Parathyroid adenoma (tissue), 2 donors: Measurements from ENCODE around the gene NVL.

Experiments used
- H2AFZ ChIP-seq: fragments of 300-600 bp; sonication (generic); one replicate; pipeline ENCODE4 v1.7.0; 2017; ENCODE audit warnings: antibody characterized with exemption, mild to moderate bottlenecking
- H3K27ac ChIP-seq: fragments of 300-600 bp; sonication (generic); one replicate; pipeline ENCODE4 v1.7.0; 2017
- H3K27me3 ChIP-seq: fragments of 300-600 bp; sonication (generic); one replicate; pipeline ENCODE4 v1.7.0; 2017; ENCODE audit warnings: low read length; ENCODE audit not compliant: control insufficient read depth, insufficient read depth
- H3K36me3 ChIP-seq: fragments of 300-600 bp; sonication (generic); one replicate; pipeline ENCODE4 v1.7.0; 2017; ENCODE audit warnings: low read length; ENCODE audit not compliant: control insufficient read depth, insufficient read depth
- H3K4me1 ChIP-seq: fragments of 300-600 bp; sonication (generic); one replicate; pipeline ENCODE4 v1.7.0; 2017; ENCODE audit warnings: control low read depth
- H3K4me2 ChIP-seq: fragments of 300-600 bp; sonication (generic); one replicate; pipeline ENCODE4 v1.7.0; 2017; ENCODE audit warnings: low read length
- H3K4me3 ChIP-seq: fragments of 300-600 bp; sonication (generic); one replicate; pipeline ENCODE4 v1.7.0; 2017; ENCODE audit warnings: low read depth, low read length
- H3K79me2 ChIP-seq: fragments of 300-600 bp; sonication (generic); one replicate; pipeline ENCODE4 v1.7.0; 2017; ENCODE audit warnings: control low read depth
- H3K9ac ChIP-seq: fragments of 300-600 bp; sonication (generic); one replicate; pipeline ENCODE4 v1.7.0; 2017; ENCODE audit warnings: mild to moderate bottlenecking
- H3K9me3 ChIP-seq: fragments of 300-600 bp; sonication (generic); one replicate; pipeline ENCODE4 v1.7.0; 2017; ENCODE audit warnings: low read length; ENCODE audit not compliant: control insufficient read depth
- CTCF ChIP-seq: fragments of 300-600 bp; sonication (generic); IDR thresholded peaks from one replicate; pipeline ENCODE4 v1.7.0; 2017; ENCODE audit warnings: antibody characterized with exemption, mild to moderate bottlenecking
- donor health status: primary hyperparathyroidism.

Gene NVL

GRCh38 chr1:224219612-224220059 lies 110.3 kb downstream of the NVL start:
- no peak overlapping the region for H3K27ac ChIP-seq
- H3K9ac ChIP-seq: no peak overlapping the region
- no peak overlapping the region for H2AFZ ChIP-seq
- TF ChIP-seq CTCF: no peak
- no peak overlapping the region for H3K4me2 ChIP-seq
- no peak overlapping the region for H3K4me3 ChIP-seq
- no peaks in the 10 kb centered on the region for H3K36me3 ChIP-seq
- no peaks in the 10 kb centered on the region for H3K9me3 ChIP-seq
- no peaks in the 10 kb centered on the region for H3K4me1 ChIP-seq
- H3K27me3 ChIP-seq: no peaks in the 10 kb centered on the region
- no peaks in the 10 kb centered on the region for H3K79me2 ChIP-seq

- Histone ChIP-seq H3K27me3 (no peaks in the 10 kb centered on the region), H3K27ac (no peak overlapping the region), H3K79me2 (no peaks in the 10 kb centered on the region), H3K9ac (no peak overlapping the region), H3K36me3 (no peaks in the 10 kb centered on the region), H3K4me1 (no peaks in the 10 kb centered on the region), H3K4me2 (no peak overlapping the region), H3K9me3 (no peaks in the 10 kb centered on the region), H2AFZ (peak overlapping the region; percentile 42), H3K4me3 (no peak overlapping the region)
- TF ChIP-seq CTCF: no peak
Observed at GRCh38 chr1:224219011-224219611, 110.9 kb downstream of the NVL start.

- Histone ChIP-seq H3K27ac (no peak overlapping the region), H3K9me3 (no peaks in the 10 kb centered on the region), H3K27me3 (no peaks in the 10 kb centered on the region), H3K4me1 (no peaks in the 10 kb centered on the region), H3K79me2 (no peaks in the 10 kb centered on the region), H3K4me2 (no peak overlapping the region), H3K36me3 (no peaks in the 10 kb centered on the region), H2AFZ (no peak overlapping the region), H3K4me3 (no peak overlapping the region), H3K9ac (no peak overlapping the region)
- TF ChIP-seq CTCF: no peak
Observed at GRCh38 chr1:224217655-224218623, 112.0 kb downstream of the NVL start.

- Histone ChIP-seq H3K36me3 (no peaks in the 10 kb centered on the region), H2AFZ (no peak overlapping the region), H3K4me2 (no peak overlapping the region), H3K27ac (no peak overlapping the region), H3K4me1 (no peaks in the 10 kb centered on the region), H3K4me3 (no peak overlapping the region), H3K9me3 (no peaks in the 10 kb centered on the region), H3K9ac (no peak overlapping the region), H3K79me2 (no peaks in the 10 kb centered on the region), H3K27me3 (no peaks in the 10 kb centered on the region)
- no peak for TF ChIP-seq CTCF
Observed at GRCh38 chr1:224216382-224216781, 113.6 kb downstream of the NVL start.
